GM12891 (cell line): ENCODE results near the gene CELF6.

ENCODE experiments used
- POLR2A ChIP-seq: IDR thresholded peaks from 2 replicates; pipeline ENCODE4 v1.6.1; 2011; ENCODE audit warnings: low read depth, low read length, control low read depth
- POLR2AphosphoS5 ChIP-seq: IDR thresholded peaks from 2 replicates; pipeline ENCODE4 v1.6.1; 2011; ENCODE audit warnings: low read depth, low read length, control low read depth
- POU2F2 ChIP-seq: IDR thresholded peaks from 2 replicates; pipeline ENCODE4 v1.6.1; 2011; ENCODE audit warnings: low read depth, mild to moderate bottlenecking, control low read depth, low read length, moderate library complexity
- SPI1 ChIP-seq: IDR thresholded peaks from 2 replicates; pipeline ENCODE4 v1.6.1; 2011; ENCODE audit warnings: low read depth, low read length, control low read depth
- TAF1 ChIP-seq: IDR thresholded peaks from 2 replicates; pipeline ENCODE4 v1.6.1; 2011; ENCODE audit warnings: low read depth, low read length, control low read depth

- no peak for TF ChIP-seq POLR2AphosphoS5
- TF ChIP-seq POLR2A, result no peak
- TF ChIP-seq SPI1, result no peak
- no peak for TF ChIP-seq TAF1
- no peak for TF ChIP-seq POU2F2
Measured at GRCh38 chr15:72331021-72331420, 11.1 kb upstream of the CELF6 start.
